ENCODE data around the gene PPIL4. TPM values are rescaled to one million over a fixed set of nuclear protein-coding genes. Genes with fewer than 3 reads are reported as not detected.

PPIL4 gene
- total and polyA plus RNA-seq, 3 donors from 2014 or later: 13.9 to 39.4 (median 36.0) TPM

DNA sequence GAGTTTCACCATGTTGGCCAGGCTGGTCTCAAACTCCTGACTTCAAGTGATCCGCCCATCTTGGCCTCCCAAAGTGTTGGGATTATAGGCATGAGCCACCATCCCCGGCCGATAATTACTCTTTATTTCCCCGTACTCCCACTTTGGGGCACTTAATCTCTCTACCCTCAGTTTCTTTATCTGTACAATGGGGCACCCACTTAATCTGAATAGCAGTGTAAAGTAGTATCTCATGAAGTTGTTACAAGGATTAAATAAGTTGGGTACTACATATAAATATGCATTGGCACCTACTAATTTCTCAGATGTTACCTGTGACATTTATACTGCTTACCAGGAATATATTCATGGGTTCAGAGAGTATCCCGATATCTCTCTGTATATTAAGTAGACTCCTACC lies 35.5 kb upstream of the PPIL4 start:
- WGBS, 2 donors: 91 to 93% methylated on average over 5 of the region's 5 CpGs
- Histone ChIP-seq H3K4me3 (no peak overlapping the region), H3K27ac (no peak overlapping the region), H3K36me3 (ENCODE audit: low read depth, missing control alignments) (no peaks in the 10 kb centered on the region), H3K9me3 (no peaks in the 10 kb centered on the region), H3K27me3 (no peaks in the 10 kb centered on the region), H3K4me1 (no peaks in the 10 kb centered on the region)
- TF ChIP-seq POLR2A (IDR thresholded peaks at IDR 0.05): no peak
- TF ChIP-seq CTCF (IDR thresholded peaks at IDR 0.05): no peak
- no peak for DNase-seq
- intact Hi-C loops (cut with DNase I; ENCODE audit: low total_unique reads): no loop called here

DNA sequence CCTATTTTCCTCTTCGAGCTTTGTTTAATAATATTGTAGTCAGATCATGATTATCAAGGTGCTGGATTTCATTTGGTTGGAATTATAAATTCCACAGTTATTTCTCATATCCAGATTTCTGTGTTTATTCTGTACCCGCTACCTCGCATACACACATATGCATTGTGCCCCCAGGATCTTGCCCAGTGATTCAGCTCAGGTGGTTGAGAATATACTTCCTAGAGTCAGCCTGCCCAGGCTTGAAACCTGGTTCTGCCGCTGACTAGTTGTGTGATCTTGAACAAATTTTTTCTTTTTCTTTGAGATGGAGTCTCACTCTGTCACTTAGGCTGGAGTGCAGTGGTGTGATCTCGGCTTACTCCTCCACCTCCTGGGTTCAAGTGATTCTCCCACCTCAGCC lies 35.0 kb upstream of the PPIL4 start:
- no peaks in the 10 kb centered on the region for H3K4me1 ChIP-seq
- no peak for TF ChIP-seq CTCF (IDR thresholded peaks at IDR 0.05)
- TF ChIP-seq POLR2A (IDR thresholded peaks at IDR 0.05): no peak
- no peaks in the 10 kb centered on the region for H3K9me3 ChIP-seq
- DNase-seq: no peak
- WGBS, 2 donors: 97 to 98% methylated on average over 5 of the region's 5 CpGs
- no peak overlapping the region for H3K4me3 ChIP-seq
- H3K36me3 ChIP-seq (ENCODE audit: low read depth, missing control alignments): no peaks in the 10 kb centered on the region
- H3K27ac ChIP-seq: no peak overlapping the region
- intact Hi-C loops (cut with DNase I; ENCODE audit: low total_unique reads): no loop called here
- H3K27me3 ChIP-seq: no peaks in the 10 kb centered on the region

GRCh38 chr6:149567945-149568585 lies 22.2 kb upstream of the PPIL4 start:
- no peak for DNase-seq
- TF ChIP-seq CTCF (IDR thresholded peaks at IDR 0.05): no peak
- Histone ChIP-seq H3K36me3 (ENCODE audit: low read depth, missing control alignments) (no peaks in the 10 kb centered on the region), H3K27ac (no peak overlapping the region), H3K9me3 (no peaks in the 10 kb centered on the region), H3K4me1 (no peaks in the 10 kb centered on the region), H3K4me3 (no peak overlapping the region), H3K27me3 (no peaks in the 10 kb centered on the region)
- intact Hi-C loops (cut with DNase I; ENCODE audit: low total_unique reads): no loop called here
- WGBS, 2 donors: 69 to 72% methylated on average over 7 of the region's 7 CpGs

DNA sequence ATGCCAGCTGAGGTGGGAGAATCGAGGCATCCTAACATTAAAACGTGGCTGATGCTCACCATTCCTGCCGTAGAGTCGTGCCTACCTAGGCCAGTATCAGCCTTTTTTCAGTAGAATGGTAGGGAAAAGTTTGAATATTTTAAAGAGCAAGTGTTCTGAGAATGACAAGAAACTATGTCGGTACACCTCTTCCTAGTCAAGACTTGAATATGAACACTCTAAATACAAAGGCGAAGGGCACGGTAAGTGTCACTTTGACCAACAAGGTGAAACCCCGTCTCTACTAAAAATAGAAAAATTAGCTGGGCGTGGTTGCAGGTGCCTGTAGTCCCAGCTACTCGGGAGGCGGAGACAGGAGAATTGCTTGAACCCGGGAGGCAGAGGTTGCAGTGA lies 21.3 kb upstream of the PPIL4 start:
- peak overlapping the region in 1 of 2 donors; percentile 96 for H3K27ac ChIP-seq
- TF ChIP-seq CTCF (IDR thresholded peaks at IDR 0.05) (no peak), POLR2A (IDR thresholded peaks at IDR 0.05) (no peak)
- no peaks in the 10 kb centered on the region for H3K27me3 ChIP-seq
- no peak for DNase-seq
- WGBS, 2 donors: 31 to 33% methylated on average over 12 of the region's 12 CpGs
- H3K4me3 ChIP-seq: peak overlapping the region; percentile 82 to 100
- no peaks in the 10 kb centered on the region for H3K9me3 ChIP-seq
- H3K4me1 ChIP-seq: no peaks in the 10 kb centered on the region
- H3K36me3 ChIP-seq (ENCODE audit: low read depth, missing control alignments): no peaks in the 10 kb centered on the region
- intact Hi-C loops (cut with DNase I; ENCODE audit: low total_unique reads): no loop called here

Measured in testis (tissue), 3 donors.